ENCODE measurements around the gene HIF1AN.

GRCh38 chr10:100567249-100567648 is 31.5 kb downstream of the HIF1AN start:
- TF ChIP-seq CTCF (optimal IDR thresholded peaks at IDR 0.05 in 1 of 3, IDR thresholded peaks at IDR 0.05 in 1 of 3, conservative IDR thresholded peaks at IDR 0.05 in 1 of 3; ENCODE audit: extremely low read depth in 1 of 3, insufficient read depth in 2 of 3, low read length in 3 of 3) (no peak), EZH2 (IDR thresholded peaks at IDR 0.05; ENCODE audit: low read length) (no peak)

Data from keratinocyte (primary cell).